Prostate gland (tissue), 2 donors: Measurements from ENCODE around the gene HSPB6. TPM values are rescaled to one million over a fixed set of nuclear protein-coding genes. Genes with fewer than 3 reads are reported as not detected.

Source experiments
- DNase-seq: peaks from one replicate; pipeline ENCODE4 v3.0.0-alpha.2; 2019; ENCODE audit warnings: low spot score
- H3K27ac ChIP-seq, 2 donors: fragments of 200-600 bp; sonication (generic); 2 replicates each; pipeline ENCODE4 v1.5.1; 2017 to 2019
- H3K27me3 ChIP-seq: fragments of 200-600 bp; sonication (generic); replicated peaks from 2 replicates; pipeline ENCODE4 v1.5.1; 2019; ENCODE audit not compliant: insufficient read depth
- H3K36me3 ChIP-seq, 2 donors: fragments of 200-600 bp; sonication (generic); 1 replicate in 1 of 2; 2 replicates in 1 of 2; pipeline versions ENCODE4 v1.5.1 to v1.8.1; 2017 to 2019
- H3K4me1 ChIP-seq: fragments of 200-600 bp; sonication (generic); replicated peaks from 2 replicates; pipeline ENCODE4 v1.5.1; 2019
- H3K4me3 ChIP-seq, 2 donors: fragments of 200-600 bp; sonication (generic); 2 replicates each; pipeline ENCODE4 v1.5.1; 2017 to 2019
- H3K9me3 ChIP-seq: fragments of 200-600 bp; sonication (generic); 2 replicates; pipeline ENCODE4 v1.5.1; 2017
- POLR2A ChIP-seq: fragments of 450-650 bp; IDR thresholded peaks from one replicate; pipeline ENCODE4 v1.6.1; 2016; ENCODE audit warnings: antibody characterized with exemption, mild to moderate bottlenecking
- POLR2AphosphoS5 ChIP-seq: sonication (generic); formaldehyde crosslinking; IDR thresholded peaks from one replicate; pipeline ENCODE4 v1.6.1; 2017; ENCODE audit warnings: antibody characterized with exemption
- WGBS: methylation state at CpG from one replicate; pipeline ENCODE4 v1.1.5; 2018; 5-methylcytosine and 5-hydroxymethylcytosine counted together
- intact Hi-C: fragments of 100-400 bp; cut with DNase I; formaldehyde crosslinking; loops from one replicate; pipeline ENCODE4 v1.14.2; 2022
- total RNA-seq, 2 donors: library from RNA; depleted of rRNA; stranded (reverse); fragments of >200 nt; gene quantifications; one replicate each; pipeline ENCODE4 v1.1.0, GENCODE V29; 2016
- TF ChIP-seq, protein P1 (sequence below), 4 experiments: fragments of 200-600 bp in 2 of 4; fragments of 450-650 bp in 2 of 4; sonication (generic) in 2 of 4; IDR thresholded peaks; 1 replicate in 3 of 4; 2 replicates in 1 of 4; pipeline ENCODE4 v1.5.1; 2016 to 2019; ENCODE audit warnings: antibody characterized with exemption in 4 of 4, mild to moderate bottlenecking in 2 of 4, moderate library complexity in 2 of 4

Gene HSPB6
- total RNA-seq, 2 donors from 2014 or later = 32.2 to 78.5 TPM

DNA sequence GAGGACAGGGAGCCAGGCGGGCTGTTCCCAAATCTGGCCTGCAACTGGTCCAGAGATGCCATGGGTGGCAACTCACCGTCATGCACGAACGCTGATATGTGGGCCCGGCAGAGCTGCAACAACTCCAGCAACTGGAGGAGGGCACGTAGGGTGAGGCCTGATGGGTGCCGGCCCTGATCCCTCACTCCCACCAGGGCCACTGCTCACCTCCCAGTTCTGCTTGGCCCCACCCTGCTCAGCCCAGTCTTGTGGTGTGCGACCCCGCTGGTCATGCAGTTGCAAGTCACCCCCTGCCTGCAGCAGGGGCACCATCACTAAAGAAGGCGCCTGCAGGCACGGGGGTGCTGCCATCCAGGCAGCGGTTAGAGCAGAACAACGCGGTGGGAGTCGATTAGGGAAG is 35.5 kb upstream of the HSPB6 start:
- TF ChIP-seq, protein P1, sequence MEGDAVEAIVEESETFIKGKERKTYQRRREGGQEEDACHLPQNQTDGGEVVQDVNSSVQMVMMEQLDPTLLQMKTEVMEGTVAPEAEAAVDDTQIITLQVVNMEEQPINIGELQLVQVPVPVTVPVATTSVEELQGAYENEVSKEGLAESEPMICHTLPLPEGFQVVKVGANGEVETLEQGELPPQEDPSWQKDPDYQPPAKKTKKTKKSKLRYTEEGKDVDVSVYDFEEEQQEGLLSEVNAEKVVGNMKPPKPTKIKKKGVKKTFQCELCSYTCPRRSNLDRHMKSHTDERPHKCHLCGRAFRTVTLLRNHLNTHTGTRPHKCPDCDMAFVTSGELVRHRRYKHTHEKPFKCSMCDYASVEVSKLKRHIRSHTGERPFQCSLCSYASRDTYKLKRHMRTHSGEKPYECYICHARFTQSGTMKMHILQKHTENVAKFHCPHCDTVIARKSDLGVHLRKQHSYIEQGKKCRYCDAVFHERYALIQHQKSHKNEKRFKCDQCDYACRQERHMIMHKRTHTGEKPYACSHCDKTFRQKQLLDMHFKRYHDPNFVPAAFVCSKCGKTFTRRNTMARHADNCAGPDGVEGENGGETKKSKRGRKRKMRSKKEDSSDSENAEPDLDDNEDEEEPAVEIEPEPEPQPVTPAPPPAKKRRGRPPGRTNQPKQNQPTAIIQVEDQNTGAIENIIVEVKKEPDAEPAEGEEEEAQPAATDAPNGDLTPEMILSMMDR (IDR thresholded peaks at IDR 0.05) = no peak
- TF ChIP-seq POLR2A (no peak), POLR2AphosphoS5 (no peak)
- DNase-seq = no peak
- intact Hi-C loops = no loop called here
- no peaks in the 10 kb centered on the region for H3K9me3 ChIP-seq
- WGBS = 87% methylated on average over 15 of the region's 15 CpGs
- H3K27me3 ChIP-seq = peaks cover 9% of the 10 kb centered on the region
- H3K4me3 ChIP-seq = no peak overlapping the region
- no peaks in the 10 kb centered on the region for H3K4me1 ChIP-seq
- no peaks in the 10 kb centered on the region for H3K36me3 ChIP-seq
- no peak overlapping the region for H3K27ac ChIP-seq

DNA sequence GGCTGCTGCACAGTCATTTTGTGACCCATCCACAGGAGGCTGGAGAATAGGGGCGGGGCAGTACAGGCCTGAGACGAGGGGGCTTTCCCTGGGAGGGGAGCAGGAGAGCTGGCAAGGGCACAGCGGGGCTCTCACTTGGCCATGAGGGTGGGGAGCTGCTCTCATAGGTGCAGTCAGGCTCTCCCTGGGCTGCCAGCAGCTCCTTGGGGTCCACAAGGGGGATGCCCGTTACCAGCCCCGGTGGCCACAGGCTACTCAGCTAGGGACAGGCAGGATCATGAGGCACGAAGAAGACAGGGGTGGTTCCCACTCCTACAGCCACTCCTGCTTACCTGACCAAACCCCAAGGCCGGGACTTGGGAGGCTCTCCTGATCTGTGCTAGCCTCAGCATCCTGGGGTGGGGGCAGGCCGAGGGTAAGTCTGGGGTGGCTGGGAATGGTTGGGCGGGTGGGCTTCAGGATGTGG is 35.0 kb upstream of the HSPB6 start:
- no peak overlapping the region for H3K4me3 ChIP-seq
- H3K4me1 ChIP-seq = no peaks in the 10 kb centered on the region
- TF ChIP-seq POLR2AphosphoS5 = no peak
- H3K27me3 ChIP-seq = peaks cover 5% of the 10 kb centered on the region
- H3K9me3 ChIP-seq = no peaks in the 10 kb centered on the region
- H3K27ac ChIP-seq = no peak overlapping the region
- 89% methylated on average over 9 of the region's 9 CpGs for WGBS
- no peaks in the 10 kb centered on the region for H3K36me3 ChIP-seq
- intact Hi-C loops = no loop called here
- DNase-seq = no peak

DNA sequence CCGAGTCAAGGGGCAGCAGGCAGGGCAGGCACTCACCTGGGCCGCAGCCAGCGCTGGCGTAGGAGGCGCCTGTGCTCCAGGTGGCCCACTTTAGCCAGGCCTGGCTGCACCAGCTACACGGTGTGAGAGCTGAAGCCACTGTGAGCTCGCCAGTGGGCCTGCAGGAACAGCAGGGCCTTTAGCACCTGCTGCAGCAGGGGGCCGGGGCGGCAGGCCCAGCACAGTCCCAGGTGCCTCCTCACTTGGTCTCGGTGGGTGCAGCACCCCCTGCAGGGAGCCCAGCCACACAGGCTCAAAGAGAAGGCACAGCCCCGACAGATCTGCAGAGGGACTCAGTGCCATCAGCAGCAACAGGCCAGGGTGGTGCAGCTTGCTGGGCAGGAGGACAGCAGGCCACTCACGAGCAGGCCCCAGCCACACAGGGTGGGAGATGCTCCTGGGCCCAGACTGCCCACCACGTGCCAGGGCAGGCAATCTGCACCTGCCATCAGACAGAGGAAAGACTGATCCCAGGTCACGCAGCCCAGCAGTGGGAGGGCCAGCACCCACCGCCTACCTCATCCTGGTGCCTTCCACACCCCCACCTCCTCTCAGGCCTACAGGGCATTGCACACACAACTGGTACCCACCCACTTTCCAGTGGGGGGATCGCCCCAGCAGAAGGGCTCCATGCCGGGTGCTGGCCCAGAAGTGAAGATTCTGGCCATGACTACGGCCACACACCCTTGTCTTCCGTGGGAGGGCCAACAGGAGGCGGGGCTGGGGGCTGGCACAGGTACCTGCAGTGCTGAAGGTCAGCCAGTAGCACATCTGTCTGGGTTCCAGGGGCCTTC is 34.4 kb upstream of the HSPB6 start:
- DNase-seq = no peak
- TF ChIP-seq POLR2AphosphoS5 (no peak), POLR2A (no peak)
- TF ChIP-seq, protein P1 (IDR thresholded peaks at IDR 0.05) = no peak
- 63% methylated on average over 19 of the region's 20 CpGs for WGBS

DNA sequence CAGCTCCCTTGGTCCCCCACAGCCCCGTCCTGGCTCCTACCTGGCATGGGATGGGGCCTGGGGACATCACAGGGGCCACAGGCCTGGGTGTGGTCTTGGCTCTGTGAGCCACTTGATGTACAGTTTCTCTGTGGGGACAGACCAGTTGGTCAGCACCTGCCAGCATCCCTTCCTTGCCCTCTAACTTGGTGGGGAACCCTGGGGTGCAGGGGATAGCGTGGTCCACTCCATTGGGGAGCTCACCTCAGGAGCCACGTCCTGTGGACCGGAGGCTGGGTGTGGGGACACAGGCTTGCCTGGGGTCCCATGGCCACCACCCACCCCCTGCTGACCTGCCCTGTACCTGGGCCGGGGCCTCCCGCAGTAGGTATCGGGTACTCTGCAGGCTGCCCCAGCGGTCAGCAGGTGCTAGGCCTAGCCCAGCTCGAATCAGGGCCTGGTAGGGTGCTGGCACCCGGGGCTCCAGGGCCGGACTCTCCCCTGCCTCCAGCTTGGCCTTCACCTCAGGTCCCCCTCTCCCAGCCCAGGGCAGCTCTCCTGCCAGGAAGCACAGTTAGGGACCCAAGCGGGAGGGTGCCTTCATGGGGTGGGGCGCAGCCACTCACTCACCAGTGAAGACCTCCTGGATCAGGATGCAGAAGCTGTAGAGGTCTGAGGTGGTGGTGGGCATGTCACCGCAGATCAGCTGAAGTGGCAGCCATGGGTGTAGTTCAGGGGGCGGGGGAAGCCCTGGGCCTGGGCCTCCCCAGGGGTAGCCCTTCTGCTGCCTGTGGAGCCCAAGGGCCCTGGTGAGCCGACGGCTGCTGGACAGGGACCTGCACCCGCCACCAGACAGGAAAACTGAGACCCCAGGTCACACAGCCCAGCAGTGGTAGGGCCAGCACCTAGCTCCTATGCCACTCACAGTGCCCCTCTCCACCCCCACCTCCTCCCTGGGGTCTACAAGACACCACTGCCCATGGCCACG is 33.4 kb upstream of the HSPB6 start:
- no peak for DNase-seq

More for the DNA sequence above, 34.4 kb upstream of the HSPB6 start:
- H3K4me1 ChIP-seq = no peaks in the 10 kb centered on the region
- no peaks in the 10 kb centered on the region for H3K9me3 ChIP-seq
- H3K27ac ChIP-seq = no peak overlapping the region
- no peaks in the 10 kb centered on the region for H3K36me3 ChIP-seq
- no peak overlapping the region for H3K4me3 ChIP-seq
- H3K27me3 ChIP-seq = no peaks in the 10 kb centered on the region
- intact Hi-C loops = no loop called here

More for the DNA sequence above, 33.4 kb upstream of the HSPB6 start:
- TF ChIP-seq POLR2AphosphoS5 = no peak
- TF ChIP-seq, protein P1 (IDR thresholded peaks at IDR 0.05) = no peak
- TF ChIP-seq POLR2A = no peak
- no peaks in the 10 kb centered on the region for H3K9me3 ChIP-seq
- intact Hi-C loops = no loop called here
- H3K4me3 ChIP-seq = no peak overlapping the region
- no peaks in the 10 kb centered on the region for H3K4me1 ChIP-seq
- H3K27ac ChIP-seq = no peak overlapping the region
- WGBS = 85% methylated on average over 19 of the region's 19 CpGs
- no peaks in the 10 kb centered on the region for H3K27me3 ChIP-seq
- no peaks in the 10 kb centered on the region for H3K36me3 ChIP-seq
